Endothelial cell of umbilical vein (primary cell): Measurements from ENCODE around the gene RSPH1. TPM values are rescaled to one million over a fixed set of nuclear protein-coding genes. Genes with fewer than 3 reads are reported as not detected.

Source experiments
- BruUV-seq: library from RNA; stranded (reverse); fragments of 400-500 nt; replicated peaks from 2 replicates; lab custom pipeline; 2021; lab: Mats Ljungman, UMichigan
- CTCF ChIA-PET: fragments of 300-600, 350-600 bp; sonication (Branson Sonifier 250); formaldehyde crosslinking; loops from one replicate; lab custom pipeline; 2021; ENCODE audit warnings: antibody characterized with exemption, inconsistent platforms; lab: Charles Lee
- POLR2A ChIA-PET: fragments of 300-600, 350-600 bp; sonication (Branson Sonifier 250); formaldehyde crosslinking; loops from one replicate; lab custom pipeline; 2021; ENCODE audit warnings: antibody characterized with exemption, inconsistent platforms; lab: Charles Lee
- DNase-seq: peaks from one replicate; pipeline ENCODE4 v3.0.0-alpha.2; 2011; ENCODE audit warnings: low read depth, low spot score
- FAIRE-seq: peaks from 2 replicates; lab custom pipeline; 2011; peaks lifted over from hg19 to GRCh38; lab: Jason Lieb, UNC
- H2AFZ ChIP-seq: 2 replicates; pipeline ENCODE4 v1.6.0; 2012; ENCODE audit warnings: low read depth, low read length, control low read depth, inconsistent platforms
- H3K27ac ChIP-seq: 2 replicates; pipeline ENCODE4 v1.5.1; 2011; ENCODE audit warnings: low read depth, mild to moderate bottlenecking, control low read depth, low read length, moderate library complexity; ENCODE audit not compliant: insufficient read depth
- H3K27me3 ChIP-seq, 2 experiments: 2 replicates each; pipeline versions ENCODE4 v1.6.0 to v1.6.1; 2011; ENCODE audit warnings: low read length in 2 of 2, mixed read lengths in 1 of 2; ENCODE audit not compliant: control insufficient read depth in 2 of 2, insufficient read depth in 2 of 2
- H3K36me3 ChIP-seq, 2 experiments: 2 replicates in 1 of 2; 3 replicates in 1 of 2; pipeline ENCODE4 v1.5.1; 2011; ENCODE audit warnings: low read length in 2 of 2, mild to moderate bottlenecking in 1 of 2, moderate library complexity in 1 of 2; ENCODE audit not compliant: control insufficient read depth in 2 of 2, insufficient read depth in 2 of 2; ENCODE audit errors: extremely low read depth in 1 of 2
- H3K4me1 ChIP-seq: 3 replicates; pipeline ENCODE4 v1.5.1; 2011; ENCODE audit warnings: mild to moderate bottlenecking, low read length; ENCODE audit not compliant: control insufficient read depth, insufficient read depth; ENCODE audit errors: extremely low read depth
- H3K4me2 ChIP-seq: 2 replicates; pipeline ENCODE4 v1.6.1; 2011; ENCODE audit warnings: low read length, control low read depth, mixed read lengths; ENCODE audit not compliant: insufficient read depth
- H3K4me3 ChIP-seq, 3 experiments: fragments of 200-600 bp in 1 of 3; sonication (generic), shearing (Covaris generic) in 1 of 3; replicated peaks in 1 of 3; 2 replicates each; pipeline ENCODE4 v1.5.1; 2011 to 2016; ENCODE audit warnings: control low read depth in 3 of 3, low read length in 3 of 3, mild to moderate bottlenecking in 2 of 3, inconsistent platforms in 1 of 3, low read depth in 1 of 3, moderate library complexity in 1 of 3; ENCODE audit not compliant: insufficient read depth in 1 of 3
- H3K79me2 ChIP-seq: 2 replicates; pipeline ENCODE4 v1.6.0; 2012; ENCODE audit warnings: low read length, inconsistent platforms; ENCODE audit not compliant: control insufficient read depth, insufficient read depth
- H3K9ac ChIP-seq: replicated peaks from 2 replicates; pipeline ENCODE3; 2011; ENCODE audit warnings: low read length, control low read depth; ENCODE audit not compliant: insufficient read depth; ENCODE audit errors: extremely low read depth
- H3K9me1 ChIP-seq: replicated peaks from 3 replicates; pipeline ENCODE4 v1.6.0; 2011; ENCODE audit warnings: mild to moderate bottlenecking, low read length; ENCODE audit not compliant: control insufficient read depth, insufficient read depth; ENCODE audit errors: extremely low read depth
- H3K9me3 ChIP-seq: replicated peaks from 2 replicates; pipeline ENCODE4 v1.5.1; 2012; ENCODE audit warnings: low read length, inconsistent platforms; ENCODE audit not compliant: control insufficient read depth, insufficient read depth
- H4K20me1 ChIP-seq: replicated peaks from 2 replicates; pipeline ENCODE3; 2011; ENCODE audit warnings: mild to moderate bottlenecking, low read length; ENCODE audit not compliant: control insufficient read depth, insufficient read depth; ENCODE audit errors: extremely low read depth
- CTCF ChIP-seq, 2 donors: IDR thresholded peaks; 1 replicate in 1 of 2; 2 replicates in 1 of 2; pipeline ENCODE4 v1.5.1; 2011; ENCODE audit warnings: low read length in 2 of 2, mild to moderate bottlenecking in 2 of 2, moderate library complexity in 2 of 2, control low read depth in 1 of 2, inconsistent platforms in 1 of 2, low read depth in 1 of 2; ENCODE audit not compliant: insufficient read depth in 1 of 2; ENCODE audit errors: extremely low read depth in 1 of 2
- EZH2 ChIP-seq: IDR thresholded peaks from 2 replicates; pipeline ENCODE4 v1.6.1; 2012; ENCODE audit warnings: borderline replicate concordance, low read depth, mild to moderate bottlenecking, moderate library complexity, low read length, inconsistent platforms; ENCODE audit not compliant: severe bottlenecking
- FOS ChIP-seq: IDR thresholded peaks from 2 replicates; pipeline ENCODE4 v1.6.1; 2011; ENCODE audit warnings: mild to moderate bottlenecking, low read length, moderate library complexity, borderline replicate concordance; ENCODE audit not compliant: insufficient read depth
- GATA2 ChIP-seq: IDR thresholded peaks from 2 replicates; pipeline ENCODE4 v1.7.0; 2011; ENCODE audit warnings: low read depth, mild to moderate bottlenecking, moderate library complexity, mixed read lengths, low read length; ENCODE audit not compliant: insufficient read length, insufficient read depth
- JUN ChIP-seq: IDR thresholded peaks from 2 replicates; pipeline ENCODE4 v1.6.1; 2011; ENCODE audit warnings: borderline replicate concordance, low read depth; ENCODE audit not compliant: insufficient read length, insufficient read depth
- MYC ChIP-seq: IDR thresholded peaks from one replicate; pipeline ENCODE4 v1.6.1; 2011; ENCODE audit warnings: mild to moderate bottlenecking, low read depth, low read length
- POLR2A ChIP-seq: IDR thresholded peaks from 2 replicates; pipeline ENCODE4 v1.6.1; 2012; ENCODE audit warnings: low read depth, mild to moderate bottlenecking, control low read depth, low read length
- POLR2AphosphoS5 ChIP-seq: IDR thresholded peaks from 2 replicates; pipeline ENCODE4 v1.6.1; 2012; ENCODE audit warnings: low read depth, mild to moderate bottlenecking, control low read depth, low read length, moderate library complexity; ENCODE audit not compliant: insufficient read depth
- dilution Hi-C: fragments of 300-500 bp; cut with MboI; formaldehyde crosslinking; loops from one replicate; pipeline ENCODE4 v1.15.0; 2019; ENCODE audit warnings: low sequenced_read_pairs; ENCODE audit not compliant: extremely low pct_ligation_motif_present
- intact Hi-C: fragments of 100-400 bp; cut with micrococcal nuclease; formaldehyde crosslinking; loops from one replicate; pipeline ENCODE4 v1.10.0; 2022
- polyA plus RNA-seq, 4 experiments: library from polyadenylated mRNA; depleted of rRNA in 3 of 4; stranded (reverse) in 3 of 4; unstranded in 1 of 4; fragments of >200 nt; gene quantifications; 2 replicates each; pipeline versions ENCODE4 v1.2.1 to v1.2.3, GENCODE V29; 2011 to 2012; ENCODE audit warnings: missing spikeins in 1 of 4
- total RNA-seq: library from RNA; stranded (reverse); gene quantifications from 2 replicates; pipeline ENCODE4 v1.2.3, GENCODE V29; 2021
- TF ChIP-seq, protein P1 (sequence below): IDR thresholded peaks from 2 replicates; pipeline ENCODE4 v1.6.1; 2011; ENCODE audit not compliant: insufficient read depth, insufficient read length

The RSPH1 gene
- total and polyA plus RNA-seq, 2 donors (not counting 3 experiments of a cell fraction or from before 2014, with no cell fraction given), result 0.08 TPM; not detected in 1

- Histone ChIP-seq H3K36me3 (no peaks in the 10 kb centered on the region), H2AFZ (no peak overlapping the region), H3K9ac (no peak overlapping the region), H3K9me1 (no peaks in the 10 kb centered on the region), H3K27ac (no peak overlapping the region), H3K9me3 (no peaks in the 10 kb centered on the region), H3K27me3 (peaks cover 2 to 4% of the 10 kb centered on the region in 2 experiments), H3K79me2 (no peaks in the 10 kb centered on the region), H4K20me1 (no peaks in the 10 kb centered on the region), H3K4me3 (no peak overlapping the region), H3K4me1 (no peaks in the 10 kb centered on the region), H3K4me2 (no peak overlapping the region)
- DNase-seq, result no peak
- dilution Hi-C loops (no loop called here), intact Hi-C loops (no loop called here)
- no peak for TF ChIP-seq JUN
- no peak for TF ChIP-seq POLR2AphosphoS5
- no peak for TF ChIP-seq EZH2
- TF ChIP-seq FOS, result no peak
- TF ChIP-seq GATA2, result no peak
- TF ChIP-seq MYC, result no peak
- no peak for TF ChIP-seq POLR2A
- TF ChIP-seq CTCF (IDR thresholded peaks at IDR 0.05; ENCODE audit: extremely low read depth in 1 of 2, insufficient read depth in 1 of 2, low read depth in 1 of 2, low read length in 2 of 2), result no peak
- TF ChIP-seq, protein P1, sequence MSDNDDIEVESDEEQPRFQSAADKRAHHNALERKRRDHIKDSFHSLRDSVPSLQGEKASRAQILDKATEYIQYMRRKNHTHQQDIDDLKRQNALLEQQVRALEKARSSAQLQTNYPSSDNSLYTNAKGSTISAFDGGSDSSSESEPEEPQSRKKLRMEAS, result no peak
- FAIRE-seq, result no peak
- BruUV-seq, result no TSS peak
- ChIA-PET CTCF (no interaction called here), POLR2A (no interaction called here)
These were observed 30.8 kb downstream of the RSPH1 start for GRCh38 chr21:42465008-42465802.
